AG04450 (cell line): Measurements from ENCODE around the gene MID1. TPM values are rescaled to one million over a fixed set of nuclear protein-coding genes. Genes with fewer than 3 reads are reported as not detected.
A peak's percentile ranks its signal among the peaks of the same experiment; 100 is the strongest.

Source experiments
- CTCF ChIA-PET: fragments of 300-600, 350-600 bp; formaldehyde crosslinking; extraction: SDS; loops from one replicate; lab custom pipeline; 2022; ENCODE audit warnings: antibody characterized with exemption, inconsistent platforms; lab: Charles Lee
- POLR2A ChIA-PET: fragments of 350-600 bp; formaldehyde crosslinking; extraction: SDS; loops from one replicate; lab custom pipeline; 2021; ENCODE audit warnings: antibody characterized with exemption, inconsistent platforms; lab: Yijun Ruan, JAX
- DNase-seq: peaks from one replicate; pipeline ENCODE4 v3.0.0-alpha.2; 2011; ENCODE audit warnings: low read depth, low spot score
- H3K27ac ChIP-seq: one replicate; pipeline ENCODE4 v1.5.1; 2012; ENCODE audit warnings: low read depth, low read length, control low read depth
- H3K27me3 ChIP-seq: one replicate; pipeline ENCODE4 v1.6.0; 2012; ENCODE audit warnings: low read length; ENCODE audit not compliant: control insufficient read depth, insufficient read depth
- H3K4me3 ChIP-seq: 2 replicates; pipeline ENCODE4 v1.5.1; 2011; ENCODE audit warnings: mild to moderate bottlenecking, low read depth, low read length, control low read depth
- H3K9me3 ChIP-seq: 2 replicates; pipeline ENCODE4 v1.5.1; 2012; ENCODE audit warnings: low read length; ENCODE audit not compliant: control insufficient read depth, insufficient read depth
- polyA plus RNA-seq: library from polyadenylated mRNA; depleted of rRNA; stranded (reverse); fragments of >200 nt; gene quantifications from 2 replicates; pipeline ENCODE4 v1.2.3, GENCODE V29; 2011
- TF ChIP-seq, protein P1 (sequence below): IDR thresholded peaks from 2 replicates; pipeline ENCODE4 v1.5.1; 2011; ENCODE audit warnings: low read depth, low read length, control low read depth, inconsistent platforms

MID1 gene
- polyA plus RNA-seq, 1 experiment = 37.5 TPM

GRCh38 chrX:10656214-10656613, 35.8 kb upstream of the MID1 start:
- Histone ChIP-seq H3K27me3 (no peaks in the 10 kb centered on the region), H3K27ac (no peak overlapping the region), H3K4me3 (no peak overlapping the region), H3K9me3 (no peaks in the 10 kb centered on the region)
- no peak for DNase-seq
- POLR2A ChIA-PET = no interaction called here
- TF ChIP-seq, protein P1, sequence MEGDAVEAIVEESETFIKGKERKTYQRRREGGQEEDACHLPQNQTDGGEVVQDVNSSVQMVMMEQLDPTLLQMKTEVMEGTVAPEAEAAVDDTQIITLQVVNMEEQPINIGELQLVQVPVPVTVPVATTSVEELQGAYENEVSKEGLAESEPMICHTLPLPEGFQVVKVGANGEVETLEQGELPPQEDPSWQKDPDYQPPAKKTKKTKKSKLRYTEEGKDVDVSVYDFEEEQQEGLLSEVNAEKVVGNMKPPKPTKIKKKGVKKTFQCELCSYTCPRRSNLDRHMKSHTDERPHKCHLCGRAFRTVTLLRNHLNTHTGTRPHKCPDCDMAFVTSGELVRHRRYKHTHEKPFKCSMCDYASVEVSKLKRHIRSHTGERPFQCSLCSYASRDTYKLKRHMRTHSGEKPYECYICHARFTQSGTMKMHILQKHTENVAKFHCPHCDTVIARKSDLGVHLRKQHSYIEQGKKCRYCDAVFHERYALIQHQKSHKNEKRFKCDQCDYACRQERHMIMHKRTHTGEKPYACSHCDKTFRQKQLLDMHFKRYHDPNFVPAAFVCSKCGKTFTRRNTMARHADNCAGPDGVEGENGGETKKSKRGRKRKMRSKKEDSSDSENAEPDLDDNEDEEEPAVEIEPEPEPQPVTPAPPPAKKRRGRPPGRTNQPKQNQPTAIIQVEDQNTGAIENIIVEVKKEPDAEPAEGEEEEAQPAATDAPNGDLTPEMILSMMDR = no peak
- CTCF ChIA-PET = no interaction called here

DNA sequence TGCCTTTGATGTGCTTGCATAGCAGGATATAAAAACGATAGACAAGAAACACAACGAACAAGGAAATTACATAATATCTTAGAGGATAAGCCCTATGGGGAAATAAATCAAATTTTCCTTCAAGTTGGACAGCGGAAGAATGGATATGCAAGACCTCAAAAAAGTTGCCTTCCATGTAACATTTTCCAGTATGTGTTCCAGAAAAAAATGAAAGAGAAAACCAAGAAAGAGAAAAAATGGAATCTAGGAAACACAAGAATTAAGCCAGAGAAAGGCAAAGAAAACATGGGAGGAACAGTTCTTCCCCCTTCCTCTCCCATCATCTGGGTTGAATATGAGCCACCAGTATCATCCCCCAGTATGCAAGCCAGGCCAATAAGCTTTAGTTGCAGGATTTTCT, 34.6 kb upstream of the MID1 start:
- TF ChIP-seq, protein P1 = no peak
- POLR2A ChIA-PET = no interaction called here
- Histone ChIP-seq H3K4me3 (no peak overlapping the region), H3K9me3 (no peaks in the 10 kb centered on the region), H3K27me3 (no peaks in the 10 kb centered on the region), H3K27ac (no peak overlapping the region)
- no peak for DNase-seq
- CTCF ChIA-PET = interaction anchor here (1.8 kb wide), 1 partner anchor 465 kb away, joined by 5 read pairs; no protein-coding TSS in a partner anchor

DNA sequence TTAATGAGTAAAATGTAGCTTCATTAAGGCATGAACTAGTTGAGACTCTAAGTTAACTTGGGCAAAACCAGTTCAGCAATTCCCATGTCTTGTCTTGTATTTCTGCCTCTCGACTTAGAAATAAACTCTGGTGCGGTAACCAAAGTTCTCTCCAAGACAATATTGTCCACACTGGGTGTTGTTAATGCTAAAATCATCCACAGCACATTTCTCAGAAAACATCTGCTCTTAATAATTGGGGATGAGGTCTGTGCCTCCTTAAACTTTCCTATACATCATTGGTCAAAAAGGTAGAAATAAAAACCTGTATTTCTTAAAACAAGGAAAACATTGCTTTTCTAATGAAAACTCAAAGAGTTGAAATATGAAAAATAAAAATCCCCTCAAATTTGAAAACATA, 32.9 kb upstream of the MID1 start:
- Histone ChIP-seq H3K27ac (no peak overlapping the region), H3K4me3 (no peak overlapping the region), H3K9me3 (no peaks in the 10 kb centered on the region), H3K27me3 (no peaks in the 10 kb centered on the region)
- ChIA-PET CTCF (no interaction called here), POLR2A (no interaction called here)
- TF ChIP-seq, protein P1 = no peak
- no peak for DNase-seq

GRCh38 chrX:10649265-10649664, 28.9 kb upstream of the MID1 start:
- H3K27ac ChIP-seq = no peak overlapping the region
- DNase-seq = no peak
- no peak overlapping the region for H3K4me3 ChIP-seq
- CTCF ChIA-PET = no interaction called here
- no peaks in the 10 kb centered on the region for H3K9me3 ChIP-seq
- TF ChIP-seq, protein P1 = no peak
- POLR2A ChIA-PET = no interaction called here
- H3K27me3 ChIP-seq = no peaks in the 10 kb centered on the region

DNA sequence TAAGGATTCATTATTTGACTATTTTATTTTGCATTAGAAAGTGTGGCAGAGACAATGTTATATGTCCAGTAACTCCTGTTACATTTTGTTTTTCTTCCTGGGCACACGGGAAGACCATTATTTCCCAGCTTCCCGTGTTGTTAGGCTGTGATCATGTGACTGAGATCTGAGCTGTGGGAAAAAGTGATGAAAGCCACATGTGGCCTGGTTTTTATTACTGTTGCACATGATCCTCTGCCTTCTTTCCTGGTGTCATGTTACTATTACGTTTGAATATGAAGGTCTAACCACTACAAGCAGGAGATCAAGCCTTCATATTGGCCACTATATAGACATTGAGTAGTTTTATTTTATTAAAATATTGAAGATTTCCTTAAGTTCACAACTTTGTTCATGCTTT, 28.2 kb upstream of the MID1 start:
- TF ChIP-seq, protein P1 = no peak
- no peaks in the 10 kb centered on the region for H3K9me3 ChIP-seq
- DNase-seq = peak; percentile 26
- ChIA-PET CTCF (no interaction called here), POLR2A (no interaction called here)
- H3K27ac ChIP-seq = no peak overlapping the region
- no peak overlapping the region for H3K4me3 ChIP-seq
- H3K27me3 ChIP-seq = no peaks in the 10 kb centered on the region
